ENCODE measurements around the gene FOXP1.

The FOXP1 gene

GRCh38 chr3:71219744-71220638 lies 363.5 kb downstream of the FOXP1 start:
- H3K4me3 ChIP-seq (ENCODE audit: low read depth, low read length): no peak overlapping the region
- TF ChIP-seq, protein P1, sequence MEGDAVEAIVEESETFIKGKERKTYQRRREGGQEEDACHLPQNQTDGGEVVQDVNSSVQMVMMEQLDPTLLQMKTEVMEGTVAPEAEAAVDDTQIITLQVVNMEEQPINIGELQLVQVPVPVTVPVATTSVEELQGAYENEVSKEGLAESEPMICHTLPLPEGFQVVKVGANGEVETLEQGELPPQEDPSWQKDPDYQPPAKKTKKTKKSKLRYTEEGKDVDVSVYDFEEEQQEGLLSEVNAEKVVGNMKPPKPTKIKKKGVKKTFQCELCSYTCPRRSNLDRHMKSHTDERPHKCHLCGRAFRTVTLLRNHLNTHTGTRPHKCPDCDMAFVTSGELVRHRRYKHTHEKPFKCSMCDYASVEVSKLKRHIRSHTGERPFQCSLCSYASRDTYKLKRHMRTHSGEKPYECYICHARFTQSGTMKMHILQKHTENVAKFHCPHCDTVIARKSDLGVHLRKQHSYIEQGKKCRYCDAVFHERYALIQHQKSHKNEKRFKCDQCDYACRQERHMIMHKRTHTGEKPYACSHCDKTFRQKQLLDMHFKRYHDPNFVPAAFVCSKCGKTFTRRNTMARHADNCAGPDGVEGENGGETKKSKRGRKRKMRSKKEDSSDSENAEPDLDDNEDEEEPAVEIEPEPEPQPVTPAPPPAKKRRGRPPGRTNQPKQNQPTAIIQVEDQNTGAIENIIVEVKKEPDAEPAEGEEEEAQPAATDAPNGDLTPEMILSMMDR (IDR thresholded peaks at IDR 0.05; ENCODE audit: low read depth, low read length): no peak

DNA sequence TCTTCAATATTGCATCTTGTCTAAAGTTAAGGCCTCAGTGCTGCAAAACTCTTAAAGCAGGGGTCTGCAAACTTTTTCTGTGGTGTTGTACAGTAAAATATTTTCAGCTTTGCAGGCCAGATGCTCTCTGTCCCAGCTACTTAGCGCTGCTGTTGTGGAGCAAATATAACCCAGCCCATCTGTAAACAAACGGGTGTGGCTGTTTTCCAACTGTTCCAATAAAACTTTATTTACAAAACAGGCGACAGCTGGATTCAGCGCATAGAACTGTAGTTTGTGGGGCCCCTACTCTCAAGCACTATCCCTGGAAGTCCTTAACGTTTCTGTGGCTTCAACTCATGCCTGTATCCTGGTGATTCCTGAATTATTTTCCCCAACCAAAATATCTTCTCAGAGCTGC lies 365.0 kb downstream of the FOXP1 start:
- H3K4me3 ChIP-seq (ENCODE audit: low read depth, low read length): no peak overlapping the region
- TF ChIP-seq, protein P1 (IDR thresholded peaks at IDR 0.05; ENCODE audit: low read depth, low read length): no peak

GRCh38 chr3:71217640-71218222 lies 365.8 kb downstream of the FOXP1 start:
- TF ChIP-seq, protein P1 (IDR thresholded peaks at IDR 0.05; ENCODE audit: low read depth, low read length): no peak
- H3K4me3 ChIP-seq (ENCODE audit: low read depth, low read length): no peak overlapping the region

GRCh38 chr3:71215351-71215750 lies 368.2 kb downstream of the FOXP1 start:
- H3K4me3 ChIP-seq (ENCODE audit: low read depth, low read length): no peak overlapping the region
- TF ChIP-seq, protein P1 (IDR thresholded peaks at IDR 0.05; ENCODE audit: low read depth, low read length): no peak

DNA sequence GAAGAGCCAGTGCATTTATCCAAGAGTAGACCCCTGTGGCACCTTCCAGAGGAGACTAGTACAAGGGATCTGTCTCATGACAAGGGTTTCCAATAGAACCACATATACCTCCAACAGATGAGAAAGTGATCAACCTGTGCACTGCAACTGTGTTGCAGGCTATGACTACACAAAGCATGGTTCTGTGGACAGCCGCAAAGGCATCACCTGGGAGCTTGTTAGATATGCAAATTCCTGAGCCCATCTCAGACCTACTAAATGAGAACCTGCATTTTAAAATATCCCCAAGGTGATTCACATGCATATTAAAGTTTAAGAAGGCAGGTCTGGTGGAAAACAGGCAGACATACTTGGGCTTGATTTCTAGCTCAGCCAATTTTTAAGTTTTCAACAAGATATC lies 368.7 kb downstream of the FOXP1 start:
- TF ChIP-seq, protein P1 (IDR thresholded peaks at IDR 0.05; ENCODE audit: low read depth, low read length): no peak
- no peak overlapping the region for H3K4me3 ChIP-seq (ENCODE audit: low read depth, low read length)

DNA sequence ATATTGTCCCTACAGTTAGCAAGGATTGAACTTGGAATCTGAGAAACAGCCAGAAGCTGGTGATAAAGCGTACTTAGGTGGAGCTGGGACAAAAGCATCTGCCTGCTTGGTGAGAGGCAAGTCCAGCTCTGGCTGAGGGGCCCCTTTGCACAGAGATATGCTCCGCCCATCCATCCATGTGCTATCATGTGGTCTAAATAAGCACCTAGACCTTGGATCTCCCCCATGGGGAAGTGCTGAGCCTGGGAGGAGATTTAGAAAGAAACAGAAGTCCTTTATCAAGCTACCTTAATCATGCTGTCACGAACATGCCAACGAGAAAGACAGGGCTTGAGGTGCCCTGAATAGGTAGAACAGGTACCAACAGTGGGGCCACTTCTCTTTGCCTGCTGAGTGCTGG lies 369.5 kb downstream of the FOXP1 start:
- H3K4me3 ChIP-seq (ENCODE audit: low read depth, low read length): no peak overlapping the region
- TF ChIP-seq, protein P1 (IDR thresholded peaks at IDR 0.05; ENCODE audit: low read depth, low read length): no peak

DNA sequence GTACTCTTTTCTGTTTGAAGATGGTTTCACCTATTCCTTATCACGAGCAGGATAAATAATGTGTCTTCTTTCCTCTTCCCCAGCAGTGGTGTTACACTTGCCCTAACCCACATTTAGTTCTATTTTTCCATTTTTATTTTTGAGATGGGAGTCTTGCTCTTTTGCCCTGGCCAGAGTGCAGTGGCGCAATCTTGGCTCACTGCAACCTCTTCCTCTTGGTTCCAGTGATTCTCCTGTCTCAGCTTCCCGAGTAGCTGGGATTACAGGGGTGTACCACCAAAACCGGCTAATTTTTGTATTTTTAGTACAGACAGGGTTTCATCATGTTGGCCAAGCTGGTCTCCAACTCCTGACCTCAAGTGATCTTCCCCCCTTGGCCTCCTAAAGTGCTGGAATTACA lies 372.4 kb downstream of the FOXP1 start:
- TF ChIP-seq, protein P1 (IDR thresholded peaks at IDR 0.05; ENCODE audit: low read depth, low read length): no peak
- no peak overlapping the region for H3K4me3 ChIP-seq (ENCODE audit: low read depth, low read length)

Measured in WI38 (cell line).